ENCODE results near the gene GMDS.

GMDS gene

GRCh38 chr6:1665214-1665613 lies 580.2 kb downstream of the GMDS start:
- no peak overlapping the region for H3K4me3 ChIP-seq (replicated peaks in 1 of 2; ENCODE audit: low read depth in 2 of 2, low read length in 2 of 2)
- DNase-seq (ENCODE audit: low read depth in 2 of 2) = no peak
- TF ChIP-seq CTCF (IDR thresholded peaks at IDR 0.05; ENCODE audit: low read depth, low read length) = no peak

GRCh38 chr6:1664329-1664728 lies 581.1 kb downstream of the GMDS start:
- no peak for DNase-seq (ENCODE audit: low read depth in 2 of 2)
- no peak for TF ChIP-seq CTCF (IDR thresholded peaks at IDR 0.05; ENCODE audit: low read depth, low read length)
- no peak overlapping the region for H3K4me3 ChIP-seq (replicated peaks in 1 of 2; ENCODE audit: low read depth in 2 of 2, low read length in 2 of 2)

GRCh38 chr6:1663511-1663910 lies 581.9 kb downstream of the GMDS start:
- TF ChIP-seq CTCF (IDR thresholded peaks at IDR 0.05; ENCODE audit: low read depth, low read length) = no peak
- DNase-seq (ENCODE audit: low read depth in 2 of 2) = no peak
- H3K4me3 ChIP-seq (replicated peaks in 1 of 2; ENCODE audit: low read depth in 2 of 2, low read length in 2 of 2) = no peak overlapping the region

GRCh38 chr6:1662534-1662933 lies 582.9 kb downstream of the GMDS start:
- no peak for TF ChIP-seq CTCF (IDR thresholded peaks at IDR 0.05; ENCODE audit: low read depth, low read length)
- H3K4me3 ChIP-seq (replicated peaks in 1 of 2; ENCODE audit: low read depth in 2 of 2, low read length in 2 of 2) = no peak overlapping the region
- no peak for DNase-seq (ENCODE audit: low read depth in 2 of 2)

- H3K4me3 ChIP-seq (replicated peaks in 1 of 2; ENCODE audit: low read depth in 2 of 2, low read length in 2 of 2) = no peak overlapping the region
- no peak for DNase-seq (ENCODE audit: low read depth in 2 of 2)
- no peak for TF ChIP-seq CTCF (IDR thresholded peaks at IDR 0.05; ENCODE audit: low read depth, low read length)
Observed at GRCh38 chr6:1659816-1660215, 585.6 kb downstream of the GMDS start.

GRCh38 chr6:1658212-1659005 lies 587.0 kb downstream of the GMDS start:
- TF ChIP-seq CTCF (IDR thresholded peaks at IDR 0.05; ENCODE audit: low read depth, low read length) = no peak
- no peak for DNase-seq (ENCODE audit: low read depth in 2 of 2)
- H3K4me3 ChIP-seq (replicated peaks in 1 of 2; ENCODE audit: low read depth in 2 of 2, low read length in 2 of 2) = no peak overlapping the region

GRCh38 chr6:1657771-1658165 lies 587.6 kb downstream of the GMDS start:
- DNase-seq (ENCODE audit: low read depth in 2 of 2) = no peak
- no peak overlapping the region for H3K4me3 ChIP-seq (replicated peaks in 1 of 2; ENCODE audit: low read depth in 2 of 2, low read length in 2 of 2)
- no peak for TF ChIP-seq CTCF (IDR thresholded peaks at IDR 0.05; ENCODE audit: low read depth, low read length)
